ENCODE measurements around the gene PAQR7.

PAQR7 gene

DNA sequence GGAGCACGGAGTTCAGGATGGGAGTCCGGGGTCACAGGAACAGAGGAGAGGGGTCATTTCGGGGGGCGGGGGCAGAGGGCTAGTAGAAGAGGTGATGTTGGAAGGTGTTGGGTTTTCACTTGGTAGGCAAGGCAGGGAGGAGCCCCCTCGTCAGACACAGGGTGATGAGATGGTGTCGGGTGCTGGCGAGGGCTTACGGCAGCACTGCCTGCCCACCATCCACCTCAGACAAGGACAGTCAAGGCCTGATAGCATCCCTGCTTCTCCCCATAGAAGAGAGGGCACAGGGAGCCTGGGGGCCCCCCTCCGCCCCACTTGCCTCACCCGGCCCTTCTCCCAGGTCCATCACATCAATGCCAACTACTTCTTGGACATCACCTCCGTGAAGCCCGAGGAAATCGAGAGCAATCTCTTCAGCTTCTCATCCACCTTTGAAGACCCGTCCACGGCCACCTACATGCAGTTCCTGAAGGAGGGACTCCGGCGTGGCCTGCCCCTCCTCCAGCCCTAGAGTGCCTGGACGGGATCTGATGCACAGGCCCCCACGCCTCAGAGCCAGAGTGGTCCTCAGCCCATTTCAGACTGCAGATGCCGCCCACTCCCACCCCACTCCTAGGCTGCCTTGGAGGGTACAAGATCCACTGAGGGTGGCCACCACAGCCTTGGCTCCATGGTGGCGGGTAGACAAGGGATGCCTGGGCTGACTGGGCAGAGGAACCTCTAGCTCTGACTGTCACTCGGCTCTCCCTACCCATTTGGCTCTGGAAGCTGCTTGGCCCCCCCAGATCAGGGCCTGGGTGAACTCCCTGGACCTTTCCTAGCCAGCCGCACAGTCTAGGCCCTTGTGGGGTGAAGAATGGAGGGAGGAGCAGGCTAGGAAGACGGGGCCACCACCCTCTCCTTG, 60.0 kb downstream of the PAQR7 start:
- DNase-seq = no peak

- no peak for DNase-seq
Observed at GRCh38 chr1:25814549-25815087, 60.9 kb downstream of the PAQR7 start.

DNA sequence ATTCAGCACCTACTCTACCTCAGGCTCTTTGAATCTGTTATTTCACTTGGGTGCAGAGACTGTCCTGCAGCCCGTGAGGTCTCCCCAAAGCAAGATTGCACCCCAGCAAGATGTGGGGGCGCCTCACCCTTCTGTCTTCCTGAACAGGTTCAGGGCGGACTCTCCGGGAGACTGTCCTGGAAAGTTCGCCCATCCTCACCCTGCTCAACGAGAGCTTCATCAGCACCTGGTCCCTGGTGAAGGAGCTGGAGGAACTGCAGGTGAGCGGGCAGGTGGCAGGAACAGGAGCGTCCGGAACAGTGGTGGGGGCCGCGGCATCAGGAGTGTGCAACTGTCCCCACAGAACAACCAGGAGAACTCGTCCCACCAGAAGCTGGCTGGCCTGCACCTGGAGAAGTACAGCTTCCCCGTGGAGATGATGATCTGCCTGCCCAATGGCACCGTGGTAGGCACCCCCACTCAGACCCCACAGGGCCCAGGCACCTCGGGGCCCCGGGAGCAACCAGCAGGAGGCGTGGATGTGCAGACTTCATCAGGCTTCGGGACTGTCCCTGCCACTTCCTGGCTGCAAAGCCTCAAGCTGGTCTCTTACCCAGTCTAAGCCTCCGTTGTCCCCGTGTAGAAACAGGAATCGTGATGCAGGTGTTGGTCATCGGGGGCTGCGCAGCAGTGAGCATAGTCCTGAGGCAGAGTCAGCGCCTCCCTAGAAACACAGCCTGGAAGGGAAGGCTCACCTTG, 61.6 kb downstream of the PAQR7 start:
- no peak for DNase-seq

DNA sequence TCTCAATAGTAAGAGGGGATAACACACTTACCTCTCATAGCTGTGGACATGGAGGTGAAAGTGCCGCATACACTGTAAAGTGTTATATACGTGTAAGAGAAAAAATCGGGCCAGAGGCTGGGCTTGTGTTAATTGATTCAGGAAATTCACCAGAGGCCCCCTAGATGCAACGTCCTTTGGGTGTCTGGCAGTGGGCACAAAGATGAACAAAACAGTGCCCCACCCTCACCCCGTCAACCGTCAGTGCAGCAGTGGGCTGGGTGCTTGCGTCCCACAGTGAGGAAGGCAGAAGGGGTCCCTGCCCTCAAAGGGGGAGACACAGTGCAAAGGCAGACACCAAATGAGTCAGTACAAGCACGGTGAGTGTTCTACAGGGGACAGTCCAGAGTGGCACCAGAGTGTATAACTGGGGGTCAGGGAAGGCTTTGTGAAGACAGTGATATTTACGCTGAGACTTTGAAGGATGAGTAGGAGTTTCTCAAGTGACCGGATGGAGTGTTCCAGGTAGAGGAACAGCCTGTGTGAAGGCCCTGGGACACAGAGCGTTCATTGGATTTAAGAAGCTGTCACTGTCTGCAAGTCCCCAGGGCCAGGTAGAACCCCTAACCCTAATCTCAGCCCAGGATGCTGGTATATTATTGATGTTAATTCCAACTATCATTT, 62.3 kb downstream of the PAQR7 start:
- DNase-seq = no peak
